Esophagus squamous epithelium (tissue), 5 donors: ENCODE data around the gene ABHD2. TPM values are rescaled to one million over a fixed set of nuclear protein-coding genes. Genes with fewer than 3 reads are reported as not detected.

Experiments
- DNase-seq: peaks from one replicate; lab custom pipeline; 2025; lab: John Stamatoyannopoulos, UW
- H3K27ac ChIP-seq, 4 donors: fragments of 200-600 bp; sonication (generic); one replicate each; pipeline ENCODE4 v1.5.1; 2016 to 2019; ENCODE audit warnings: mild to moderate bottlenecking in 1 of 4
- H3K27me3 ChIP-seq, 4 donors: fragments of 200-600 bp; sonication (generic); 1 replicate in 3 of 4; 2 replicates in 1 of 4; pipeline versions ENCODE4 v1.5.1 to v1.6.0; 2017 to 2021; ENCODE audit warnings: antibody characterized with exemption in 1 of 4
- H3K36me3 ChIP-seq, 3 donors: fragments of 200-600 bp; sonication (generic); one replicate each; pipeline ENCODE4 v1.5.1; 2016 to 2019
- H3K4me1 ChIP-seq, 3 donors: fragments of 200-600 bp; sonication (generic); one replicate each; pipeline ENCODE4 v1.5.1; 2017 to 2019
- H3K4me3 ChIP-seq, 4 donors: fragments of 200-600 bp; sonication (generic); 1 replicate in 3 of 4; 2 replicates in 1 of 4; pipeline ENCODE4 v1.5.1; 2016 to 2019; ENCODE audit warnings: mild to moderate bottlenecking in 2 of 4, moderate library complexity in 1 of 4
- H3K9me3 ChIP-seq, 3 donors: fragments of 200-600 bp; sonication (generic); one replicate each; pipeline ENCODE4 v1.5.1; 2016 to 2019
- CTCF ChIP-seq, 6 experiments: fragments of 450-650 bp in 4 of 6; fragments of 200-600 bp in 2 of 6; sonication (generic) in 2 of 6; IDR thresholded peaks; one replicate each; pipeline ENCODE4 v1.5.1; 2016 to 2019; ENCODE audit warnings: antibody characterized with exemption in 6 of 6, mild to moderate bottlenecking in 4 of 6, moderate library complexity in 4 of 6
- POLR2A ChIP-seq, 4 donors: fragments of 450-650 bp; IDR thresholded peaks; one replicate each; pipeline ENCODE4 v1.6.1; 2017; ENCODE audit warnings: antibody characterized with exemption in 4 of 4, mild to moderate bottlenecking in 4 of 4, moderate library complexity in 3 of 4
- WGBS, 2 donors: methylation state at CpG; one replicate each; pipeline ENCODE4 v1.1.5; 2018; 5-methylcytosine and 5-hydroxymethylcytosine counted together
- intact Hi-C: fragments of 100-400 bp; cut with DNase I; formaldehyde crosslinking; loops from one replicate; pipeline ENCODE4 v1.15.0; 2022
- total RNA-seq, 4 donors: library from RNA; depleted of rRNA; stranded (reverse); fragments of >200 nt; gene quantifications; one replicate each; pipeline ENCODE4 v1.1.0, GENCODE V29; 2016
- donor health status: DM: yes; HTN: yes; CAD: no.

ABHD2 gene
- total RNA-seq, 4 donors from 2014 or later = 31.0 to 49.3 (median 35.3) TPM

- DNase-seq = peak; percentile 6
- Histone ChIP-seq H3K4me1 (peaks cover 0 to 22% (median 7%) of the 10 kb centered on the region in 3 donors), H3K27ac (peak overlapping the region in 1 of 4 donors; percentile 14), H3K9me3 (no peaks in the 10 kb centered on the region), H3K4me3 (no peak overlapping the region), H3K27me3 (no peaks in the 10 kb centered on the region), H3K36me3 (no peaks in the 10 kb centered on the region)
- intact Hi-C loops = loop anchor here (2.0 to 5.0 kb wide), 2 partner anchors 70 to 119 kb away; no protein-coding TSS in a partner anchor
- WGBS, 2 donors = 28 to 31% methylated on average over 12 to 13 of the region's 13 CpGs
- TF ChIP-seq CTCF (IDR thresholded peaks at IDR 0.05) = peak; percentile 94 to 99 (median 98)
- no peak for TF ChIP-seq POLR2A (IDR thresholded peaks at IDR 0.05)
These were observed 30.6 kb upstream of the ABHD2 start for GRCh38 chr15:89057506-89058133.

- Histone ChIP-seq H3K4me1 (peaks cover 0 to 22% (median 7%) of the 10 kb centered on the region in 3 donors), H3K36me3 (no peaks in the 10 kb centered on the region), H3K27me3 (no peaks in the 10 kb centered on the region), H3K4me3 (no peak overlapping the region), H3K27ac (no peak overlapping the region), H3K9me3 (no peaks in the 10 kb centered on the region)
- TF ChIP-seq CTCF (IDR thresholded peaks at IDR 0.05) (no peak), POLR2A (IDR thresholded peaks at IDR 0.05) (no peak)
- DNase-seq = no peak
- WGBS, 2 donors = 69 to 79% methylated on average over 2 to 4 of the region's 4 CpGs
- intact Hi-C loops = loop anchor here (5.0 kb wide), 1 partner anchor 69 kb away; no protein-coding TSS in a partner anchor
These were observed 29.9 kb upstream of the ABHD2 start for GRCh38 chr15:89058376-89058775.

GRCh38 chr15:89058876-89059405, 29.3 kb upstream of the ABHD2 start:
- Histone ChIP-seq H3K4me1 (peaks cover 0 to 22% (median 7%) of the 10 kb centered on the region in 3 donors), H3K4me3 (no peak overlapping the region), H3K36me3 (no peaks in the 10 kb centered on the region), H3K27me3 (no peaks in the 10 kb centered on the region), H3K27ac (no peak overlapping the region), H3K9me3 (no peaks in the 10 kb centered on the region)
- TF ChIP-seq POLR2A (IDR thresholded peaks at IDR 0.05) (no peak), CTCF (IDR thresholded peaks at IDR 0.05) (no peak)
- WGBS, 2 donors = 73 to 87% methylated on average over 5 of the region's 5 CpGs
- intact Hi-C loops = loop anchor here (5.0 kb wide), 1 partner anchor 68 kb away; no protein-coding TSS in a partner anchor
- DNase-seq = no peak

GRCh38 chr15:89066280-89066679, 22.0 kb upstream of the ABHD2 start:
- no peak for DNase-seq
- WGBS, 2 donors = 53 to 69% methylated on average over 1 of the region's 1 CpG
- intact Hi-C loops = no loop called here
- Histone ChIP-seq H3K4me3 (peak overlapping the region in 1 of 4 donors; percentile 2), H3K27me3 (no peaks in the 10 kb centered on the region), H3K4me1 (peaks cover 0 to 24% (median 16%) of the 10 kb centered on the region in 3 donors), H3K27ac (peak overlapping the region; percentile 9 to 69 (median 42)), H3K36me3 (no peaks in the 10 kb centered on the region), H3K9me3 (peaks cover 0 to 16% (median 4%) of the 10 kb centered on the region in 3 donors)
- TF ChIP-seq CTCF (IDR thresholded peaks at IDR 0.05) = no peak
- TF ChIP-seq POLR2A (IDR thresholded peaks at IDR 0.05) = no peak

GRCh38 chr15:89067751-89068150, 20.5 kb upstream of the ABHD2 start:
- H3K27me3 ChIP-seq = no peaks in the 10 kb centered on the region
- H3K27ac ChIP-seq = peak overlapping the region in 3 of 4 donors; percentile 28 to 55 (median 28)
- no peak overlapping the region for H3K4me3 ChIP-seq
- peaks cover 0 to 24% (median 16%) of the 10 kb centered on the region in 3 donors for H3K4me1 ChIP-seq
- intact Hi-C loops = no loop called here
- no peak for DNase-seq
- 30 to 42% methylated on average over 1 of the region's 1 CpG for WGBS, 2 donors
- TF ChIP-seq POLR2A (IDR thresholded peaks at IDR 0.05) (no peak), CTCF (IDR thresholded peaks at IDR 0.05) (no peak)
- peaks cover 0 to 16% (median 4%) of the 10 kb centered on the region in 3 donors for H3K9me3 ChIP-seq
- no peaks in the 10 kb centered on the region for H3K36me3 ChIP-seq
